H9 (cell line): Measurements from ENCODE around the gene MBLAC1. TPM values are rescaled to one million over a fixed set of nuclear protein-coding genes. Genes with fewer than 3 reads are reported as not detected.

Source experiments
- DNase-seq: peaks from one replicate; pipeline ENCODE4 v3.0.0-alpha.2; 2017
- H2AFZ ChIP-seq: one replicate; pipeline ENCODE4 v1.6.1; 2013; ENCODE audit warnings: mild to moderate bottlenecking, low read length, control low read depth, moderate library complexity
- H2AK5ac ChIP-seq: 2 replicates; pipeline ENCODE4 v1.6.1; 2013; ENCODE audit warnings: low read length, control low read depth, mixed read lengths; ENCODE audit not compliant: insufficient read length
- H2BK120ac ChIP-seq: one replicate; pipeline ENCODE4 v1.6.1; 2013; ENCODE audit warnings: low read depth, mild to moderate bottlenecking, low read length, control low read depth, inconsistent platforms; ENCODE audit not compliant: poor library complexity, severe bottlenecking
- H2BK12ac ChIP-seq: 2 replicates; pipeline ENCODE4 v1.6.1; 2013; ENCODE audit warnings: low read length, control low read depth, mixed read lengths, low read depth; ENCODE audit not compliant: insufficient read length
- H2BK15ac ChIP-seq: 2 replicates; pipeline ENCODE4 v1.6.1; 2013; ENCODE audit warnings: low read depth, low read length, control low read depth
- H2BK20ac ChIP-seq: one replicate; pipeline ENCODE4 v1.6.1; 2013; ENCODE audit warnings: low read depth, mild to moderate bottlenecking, low read length, control low read depth, inconsistent platforms; ENCODE audit not compliant: poor library complexity, severe bottlenecking
- H2BK5ac ChIP-seq: 2 replicates; pipeline ENCODE4 v1.6.1; 2013; ENCODE audit warnings: low read length, control low read depth, mixed read lengths; ENCODE audit not compliant: insufficient read length
- H3K14ac ChIP-seq: 2 replicates; pipeline ENCODE4 v1.6.1; 2013; ENCODE audit warnings: low read length, control low read depth; ENCODE audit not compliant: insufficient read depth
- H3K18ac ChIP-seq: 2 replicates; pipeline ENCODE4 v1.6.1; 2013; ENCODE audit warnings: low read depth, mild to moderate bottlenecking, mixed read lengths, low read length, control low read depth; ENCODE audit not compliant: insufficient read length
- H3K23ac ChIP-seq: 2 replicates; pipeline ENCODE4 v1.6.1; 2013; ENCODE audit warnings: low read length, control low read depth, mixed read lengths, low read depth; ENCODE audit not compliant: insufficient read length
- H3K23me2 ChIP-seq: 2 replicates; pipeline ENCODE4 v1.6.1; 2013; ENCODE audit warnings: low read depth, mild to moderate bottlenecking, mixed read lengths, low read length, control low read depth; ENCODE audit not compliant: insufficient read length, poor library complexity, severe bottlenecking
- H3K27ac ChIP-seq: 2 replicates; pipeline ENCODE4 v1.5.1; 2013; ENCODE audit warnings: low read length, control low read depth, mixed read lengths, low read depth; ENCODE audit not compliant: insufficient read length
- H3K27me3 ChIP-seq: 2 replicates; pipeline ENCODE4 v1.6.1; 2013; ENCODE audit warnings: low read length, control low read depth, inconsistent platforms; ENCODE audit not compliant: insufficient read depth
- H3K4ac ChIP-seq: 2 replicates; pipeline ENCODE4 v1.6.1; 2013; ENCODE audit warnings: low read depth, mild to moderate bottlenecking, control low read depth, inconsistent platforms, low read length, moderate library complexity
- H3K4me1 ChIP-seq: 2 replicates; pipeline ENCODE4 v1.6.1; 2013; ENCODE audit warnings: low read length, control low read depth, inconsistent platforms; ENCODE audit not compliant: insufficient read depth
- H3K4me2 ChIP-seq: 2 replicates; pipeline ENCODE4 v1.6.1; 2013; ENCODE audit warnings: low read length, control low read depth, mixed read lengths; ENCODE audit not compliant: insufficient read length, insufficient read depth
- H3K56ac ChIP-seq: 2 replicates; pipeline ENCODE4 v1.6.1; 2013; ENCODE audit warnings: low read depth, mild to moderate bottlenecking, mixed read lengths, low read length, control low read depth; ENCODE audit not compliant: insufficient read length
- H3K79me1 ChIP-seq: 2 replicates; pipeline ENCODE4 v1.6.1; 2013; ENCODE audit warnings: low read depth, mild to moderate bottlenecking, moderate library complexity, low read length, control low read depth, inconsistent platforms; ENCODE audit not compliant: insufficient read depth, poor library complexity, severe bottlenecking
- H3K79me2 ChIP-seq: 2 replicates; pipeline ENCODE4 v1.6.1; 2013; ENCODE audit warnings: low read length, control low read depth, inconsistent platforms; ENCODE audit not compliant: insufficient read depth
- H3K9ac ChIP-seq: 2 replicates; pipeline ENCODE4 v1.6.1; 2013; ENCODE audit warnings: low read length, control low read depth, mixed read lengths; ENCODE audit not compliant: insufficient read length; ENCODE audit errors: extremely low read depth
- H3K9me3 ChIP-seq: one replicate; pipeline ENCODE4 v1.6.1; 2013; ENCODE audit warnings: low read depth, low read length, inconsistent platforms; ENCODE audit not compliant: control insufficient read depth
- H3T11ph ChIP-seq: one replicate; pipeline ENCODE4 v1.6.1; 2013; ENCODE audit warnings: mild to moderate bottlenecking, low read length, control low read depth, inconsistent platforms
- H4K20me1 ChIP-seq: one replicate; pipeline ENCODE4 v1.6.1; 2013; ENCODE audit not compliant: control insufficient read depth, insufficient read length, insufficient read depth
- H4K5ac ChIP-seq: 2 replicates; pipeline ENCODE4 v1.6.1; 2013; ENCODE audit warnings: low read depth, mild to moderate bottlenecking, mixed read lengths, low read length, control low read depth; ENCODE audit not compliant: insufficient read length
- H4K8ac ChIP-seq: replicated peaks from 2 replicates; pipeline ENCODE4 v1.6.1; 2013; ENCODE audit warnings: low read length, control low read depth, mixed read lengths, low read depth; ENCODE audit not compliant: insufficient read length
- H4K91ac ChIP-seq: 2 replicates; pipeline ENCODE4 v1.6.1; 2013; ENCODE audit warnings: low read depth, mild to moderate bottlenecking, moderate library complexity, mixed read lengths, low read length, control low read depth; ENCODE audit not compliant: insufficient read length
- H3K27ac Mint-ChIP-seq, 3 experiments: 2 replicates in 2 of 3; 3 replicates in 1 of 3; pipeline ENCODE4 v1.8.0; 2020 to 2021; ENCODE audit warnings: mixed read lengths in 3 of 3, mild to moderate bottlenecking in 1 of 3, moderate library complexity in 1 of 3
- H3K27me3 Mint-ChIP-seq: 2 replicates; pipeline ENCODE4 v1.8.0; 2021; ENCODE audit warnings: low read depth, mild to moderate bottlenecking, moderate library complexity, mixed read lengths
- H3K36me3 Mint-ChIP-seq, 3 experiments: 2 replicates in 2 of 3; 3 replicates in 1 of 3; pipeline ENCODE4 v1.8.0; 2020 to 2021; ENCODE audit warnings: low read depth in 3 of 3, mixed read lengths in 3 of 3; ENCODE audit not compliant: insufficient read depth in 1 of 3
- H3K4me1 Mint-ChIP-seq, 2 experiments: 2 replicates each; pipeline ENCODE4 v1.8.0; 2020; ENCODE audit warnings: mixed read lengths in 2 of 2
- H3K4me3 Mint-ChIP-seq, 2 experiments: 2 replicates in 1 of 2; 3 replicates in 1 of 2; pipeline ENCODE4 v1.8.0; 2020 to 2021; ENCODE audit warnings: mild to moderate bottlenecking in 2 of 2, mixed read lengths in 2 of 2, moderate library complexity in 1 of 2
- H3K9me3 Mint-ChIP-seq, 2 experiments: 2 replicates in 1 of 2; 3 replicates in 1 of 2; pipeline ENCODE4 v1.8.0; 2020; ENCODE audit warnings: mild to moderate bottlenecking in 2 of 2, mixed read lengths in 2 of 2, moderate library complexity in 1 of 2
- WGBS: extraction: QIAGEN DNeasy Blood & Tissue Kit; methylation state at CpG from one replicate; pipeline ENCODE4 v1.1.7; 2013; ENCODE audit warnings: missing lambda C conversion rate, low lambda C conversion rate, mixed read lengths; ENCODE audit not compliant: insufficient read length; ENCODE audit errors: extremely low coverage; 5-methylcytosine and 5-hydroxymethylcytosine counted together
- total RNA-seq: library from RNA; stranded (reverse); gene quantifications from 2 replicates; pipeline ENCODE4 v1.2.1, GENCODE V29; 2021
- TF ChIP-seq, protein P1 (sequence below): fragments of 200-600 bp; sonication (generic); conservative IDR thresholded peaks from 3 replicates; pipeline ENCODE4 v1.8.0; 2021; ENCODE audit warnings: antibody characterized with exemption, mild to moderate bottlenecking

Gene MBLAC1
- total RNA-seq, 1 experiment from 2014 or later, result 1.9 TPM

GRCh38 chr7:100082978-100083377 lies 43.8 kb upstream of the MBLAC1 start:
- H2BK15ac ChIP-seq, result no peak overlapping the region
- H2BK120ac ChIP-seq, result no peak overlapping the region
- TF ChIP-seq, protein P1, sequence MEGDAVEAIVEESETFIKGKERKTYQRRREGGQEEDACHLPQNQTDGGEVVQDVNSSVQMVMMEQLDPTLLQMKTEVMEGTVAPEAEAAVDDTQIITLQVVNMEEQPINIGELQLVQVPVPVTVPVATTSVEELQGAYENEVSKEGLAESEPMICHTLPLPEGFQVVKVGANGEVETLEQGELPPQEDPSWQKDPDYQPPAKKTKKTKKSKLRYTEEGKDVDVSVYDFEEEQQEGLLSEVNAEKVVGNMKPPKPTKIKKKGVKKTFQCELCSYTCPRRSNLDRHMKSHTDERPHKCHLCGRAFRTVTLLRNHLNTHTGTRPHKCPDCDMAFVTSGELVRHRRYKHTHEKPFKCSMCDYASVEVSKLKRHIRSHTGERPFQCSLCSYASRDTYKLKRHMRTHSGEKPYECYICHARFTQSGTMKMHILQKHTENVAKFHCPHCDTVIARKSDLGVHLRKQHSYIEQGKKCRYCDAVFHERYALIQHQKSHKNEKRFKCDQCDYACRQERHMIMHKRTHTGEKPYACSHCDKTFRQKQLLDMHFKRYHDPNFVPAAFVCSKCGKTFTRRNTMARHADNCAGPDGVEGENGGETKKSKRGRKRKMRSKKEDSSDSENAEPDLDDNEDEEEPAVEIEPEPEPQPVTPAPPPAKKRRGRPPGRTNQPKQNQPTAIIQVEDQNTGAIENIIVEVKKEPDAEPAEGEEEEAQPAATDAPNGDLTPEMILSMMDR, result no peak
- H3K4me1 ChIP-seq, result peaks cover 3% of the 10 kb centered on the region; the same call in 1 of the 2 replicates
- no peak overlapping the region for H4K5ac ChIP-seq
- no peak overlapping the region for H3K23ac ChIP-seq
- no peak overlapping the region for H2AFZ ChIP-seq
- no peaks in the 10 kb centered on the region for H4K20me1 ChIP-seq
- H4K91ac ChIP-seq, result no peak overlapping the region
- H2BK20ac ChIP-seq, result no peak overlapping the region
- H2BK12ac ChIP-seq, result no peak overlapping the region
- no peaks in the 10 kb centered on the region for H3K79me1 ChIP-seq
- H2BK5ac ChIP-seq, result no peak overlapping the region
- Mint-ChIP-seq H3K4me1 (peaks cover 15 to 27% of the 10 kb centered on the region in 2 experiments), H3K36me3 (peaks cover 29 to 30% (median 30%) of the 10 kb centered on the region in 3 experiments), H3K9me3 (peaks cover 0 to 20% of the 10 kb centered on the region in 2 experiments; a peak in 4 of 5 replicates), H3K4me3 (peak overlapping the region; percentile 91 to 98; a peak in 4 of 5 replicates), H3K27me3 (no peaks in the 10 kb centered on the region; the same call in 1 of the 2 replicates), H3K27ac (peak overlapping the region; percentile 90 to 99 (median 94); a peak in 5 of 7 replicates)
- H3K56ac ChIP-seq, result no peak overlapping the region
- peaks cover 28% of the 10 kb centered on the region for H3K79me2 ChIP-seq
- no CpG with 5 or more reads among the region's 4 CpGs for WGBS
- H3K27me3 ChIP-seq, result no peaks in the 10 kb centered on the region
- H3T11ph ChIP-seq, result no peak overlapping the region
- H3K9ac ChIP-seq, result no peak overlapping the region
- H3K27ac ChIP-seq, result no peak overlapping the region
- peaks cover 6% of the 10 kb centered on the region for H3K23me2 ChIP-seq
- H3K9me3 ChIP-seq, result no peaks in the 10 kb centered on the region
- peak overlapping the region; percentile 4 for H3K4me2 ChIP-seq
- peak overlapping the region; percentile 40 for H3K18ac ChIP-seq
- no peak overlapping the region for H2AK5ac ChIP-seq
- H3K4ac ChIP-seq, result no peak overlapping the region
- no peak overlapping the region for H4K8ac ChIP-seq
- no peak for DNase-seq
- no peak overlapping the region for H3K14ac ChIP-seq
